Stimulated activated CD4-positive, alpha-beta T cell treated with anti-CD3 and anti-CD28 coated beads, Interleukin-1b, Interleukin-23, amount 100 ng/mL, for 1 hour (primary cell): ENCODE measurements around the gene PKP4.

Experiments used
- DNase-seq, 2 donors: peaks; one replicate each; pipeline ENCODE4 v3.0.0-alpha.2; 2020; ENCODE audit warnings: low read depth in 2 of 2

Gene PKP4

GRCh38 chr2:158496986-158497385 lies 40.2 kb downstream of the PKP4 start:
- DNase-seq, result no peak

GRCh38 chr2:158497486-158497885 lies 40.7 kb downstream of the PKP4 start:
- DNase-seq, result no peak

- no peak for DNase-seq
These were observed 41.4 kb downstream of the PKP4 start for GRCh38 chr2:158498043-158498748.

GRCh38 chr2:158498749-158499136 lies 42.0 kb downstream of the PKP4 start:
- no peak for DNase-seq

GRCh38 chr2:158499383-158499782 lies 42.6 kb downstream of the PKP4 start:
- DNase-seq, result no peak

GRCh38 chr2:158500333-158500732 lies 43.6 kb downstream of the PKP4 start:
- no peak for DNase-seq

GRCh38 chr2:158501301-158501700 lies 44.5 kb downstream of the PKP4 start:
- DNase-seq, result no peak

- DNase-seq, result no peak
These were observed 46.2 kb downstream of the PKP4 start for GRCh38 chr2:158502974-158503373.

GRCh38 chr2:158504088-158504487 lies 47.3 kb downstream of the PKP4 start:
- DNase-seq, result no peak

- no peak for DNase-seq
These were observed 48.7 kb downstream of the PKP4 start for GRCh38 chr2:158505448-158505934.

GRCh38 chr2:158507141-158507540 lies 50.4 kb downstream of the PKP4 start:
- no peak for DNase-seq

GRCh38 chr2:158507679-158508078 lies 50.9 kb downstream of the PKP4 start:
- DNase-seq, result no peak

GRCh38 chr2:158509928-158510797 lies 53.4 kb downstream of the PKP4 start:
- no peak for DNase-seq

GRCh38 chr2:158510887-158511286 lies 54.1 kb downstream of the PKP4 start:
- no peak for DNase-seq

- DNase-seq, result no peak
These were observed 55.0 kb downstream of the PKP4 start for GRCh38 chr2:158511706-158512105.

GRCh38 chr2:158512323-158512722 lies 55.6 kb downstream of the PKP4 start:
- DNase-seq, result no peak

- DNase-seq, result no peak
These were observed 57.1 kb downstream of the PKP4 start for GRCh38 chr2:158513841-158514240.

GRCh38 chr2:158518084-158518483 lies 61.3 kb downstream of the PKP4 start:
- DNase-seq, result no peak

- DNase-seq, result no peak
These were observed 62.7 kb downstream of the PKP4 start for GRCh38 chr2:158519481-158519880.

GRCh38 chr2:158529379-158530259 lies 72.9 kb downstream of the PKP4 start:
- no peak for DNase-seq

- DNase-seq, result no peak
These were observed 74.1 kb downstream of the PKP4 start for GRCh38 chr2:158530829-158531228.

- no peak for DNase-seq
These were observed 76.3 kb downstream of the PKP4 start for GRCh38 chr2:158533009-158533408.
